Psoas muscle (tissue), 8 donors: ENCODE results near the gene RNU6-9. TPM values are rescaled to one million over a fixed set of nuclear protein-coding genes. Genes with fewer than 3 reads are reported as not detected.
A peak's percentile ranks its signal among the peaks of the same experiment; 100 is the strongest.

ENCODE experiments used
- ATAC-seq, 4 donors: fragments of 200-7000 bp; cut with Tn5 transposase; one replicate each; pipeline ENCODE4 v1.9.1; 2020; ENCODE audit warnings: moderate library complexity in 3 of 4, mild to moderate bottlenecking in 2 of 4
- DNase-seq, 2 donors: peaks; one replicate each; pipeline ENCODE4 v3.0.0-alpha.2; 2020
- H3K27ac ChIP-seq: fragments of 200-600 bp; one replicate; pipeline ENCODE4 v1.8.0; 2022
- H3K27me3 ChIP-seq, 3 donors: fragments of 200-600 bp in 1 of 3; one replicate each; pipeline versions ENCODE4 v1.6.1 to v1.8.0; 2013 to 2022; ENCODE audit warnings: low read length in 2 of 3, mild to moderate bottlenecking in 2 of 3, moderate library complexity in 1 of 3; ENCODE audit not compliant: insufficient read depth in 3 of 3
- H3K36me3 ChIP-seq, 2 donors: fragments of 200-600 bp in 1 of 2; one replicate each; pipeline versions ENCODE4 v1.6.1 to v1.8.0; 2013 to 2022; ENCODE audit warnings: low read depth in 1 of 2, mild to moderate bottlenecking in 1 of 2, moderate library complexity in 1 of 2; ENCODE audit not compliant: insufficient read depth in 1 of 2
- H3K4me1 ChIP-seq: fragments of 200-600 bp; one replicate; pipeline ENCODE4 v1.8.0; 2022
- H3K4me3 ChIP-seq: fragments of 200-600 bp; one replicate; pipeline ENCODE4 v1.8.0; 2022; ENCODE audit warnings: mild to moderate bottlenecking
- H3K9me3 ChIP-seq: fragments of 200-600 bp; one replicate; pipeline ENCODE4 v1.8.0; 2022
- CTCF ChIP-seq: fragments of 200-600 bp; IDR thresholded peaks from one replicate; pipeline ENCODE4 v1.8.0; 2022; ENCODE audit warnings: antibody characterized with exemption
- WGBS, 3 donors: extraction: QIAGEN DNeasy Blood & Tissue Kit; methylation state at CpG; one replicate each; pipeline versions ENCODE4 v1.1.6 to v1.1.7; 2013; 5-methylcytosine and 5-hydroxymethylcytosine counted together
- intact Hi-C, 2 donors: fragments of 100-400 bp; cut with DNase I; formaldehyde crosslinking; loops; one replicate each; pipeline versions ENCODE4 v1.11.0 to v1.14.2; 2022
- polyA plus RNA-seq, 3 donors: library from polyadenylated mRNA; stranded (reverse); fragments of 200-250 nt; gene quantifications; one replicate each; pipeline ENCODE4 v1.2.3, GENCODE V29; 2013
- total RNA-seq, 4 donors: library from RNA; stranded (reverse); fragmentation: NEBNext Ultra II Directional in 2 of 4; extraction: Animal tissue kit (Norgen Biotek cat#: 25700) in 2 of 4; gene quantifications; one replicate each; pipeline versions ENCODE4 v1.2.1 to v1.2.4, GENCODE V29; 2021 to 2023
- donor health status: healthy with polysubstance abuse.
- donor health status: DM: no; HTN: no; CAD: no; lungs with moderate emphysema.
- donor health status: Bipolar disorder and iron deficiency.
- donor health status: healthy.
- donor health status: DM: yes; HTN: yes; CAD: no.
- donor health status: DM: no; HTN: no; CAD: no.
- donor health status: DM: no; HTN: no; CAD: no.
- donor health status: DM: yes; HTN: yes; CAD: no.

The RNU6-9 gene
- total and polyA plus RNA-seq, 7 donors, result not detected

- no peak for TF ChIP-seq CTCF
- ATAC-seq, result peak; percentile 81 to 88 (median 82)
- Histone ChIP-seq H3K27me3 (peaks cover 0 to 8% (median 0%) of the 10 kb centered on the region in 3 donors), H3K9me3 (no peaks in the 10 kb centered on the region), H3K4me1 (no peaks in the 10 kb centered on the region), H3K4me3 (peak within 1 kb of the TSS; percentile 94), H3K36me3 (no peaks in the 10 kb centered on the region), H3K27ac (peak within 1 kb of the TSS; percentile 74)
- WGBS, 3 donors, result 0 to 1% (median 0%) methylated on average over 60 to 97 of the region's 97 CpGs
- DNase-seq, result peak; percentile 82 to 89
- intact Hi-C loops, result loop anchor here in 1 of 2 donors (10.0 kb wide), 1 partner anchor 289 kb away; no protein-coding TSS in a partner anchor
Measured at GRCh38 chr19:925526-926322, 32.4 kb downstream of the RNU6-9 start, which contains the start of gene ARID3A. Gene ARID3A, plus strand, starts transcription at chr19:926035. Its CDS starts 3,494 bp downstream, at chr19:929529.

- WGBS, 3 donors, result 0 to 1% (median 1%) methylated on average over 19 to 21 of the region's 21 CpGs
- Histone ChIP-seq H3K27ac (peak overlapping the region; percentile 74), H3K4me1 (no peaks in the 10 kb centered on the region), H3K27me3 (peaks cover 0 to 3% (median 0%) of the 10 kb centered on the region in 3 donors), H3K4me3 (peak overlapping the region; percentile 94), H3K9me3 (no peaks in the 10 kb centered on the region), H3K36me3 (no peaks in the 10 kb centered on the region)
- ATAC-seq, result no peak
- intact Hi-C loops, result loop anchor here in 1 of 2 donors (10.0 kb wide), 1 partner anchor 289 kb away; no protein-coding TSS in a partner anchor
- no peak for DNase-seq
- no peak for TF ChIP-seq CTCF
Measured at GRCh38 chr19:926323-926588, 33.0 kb downstream of the RNU6-9 start.

DNA sequence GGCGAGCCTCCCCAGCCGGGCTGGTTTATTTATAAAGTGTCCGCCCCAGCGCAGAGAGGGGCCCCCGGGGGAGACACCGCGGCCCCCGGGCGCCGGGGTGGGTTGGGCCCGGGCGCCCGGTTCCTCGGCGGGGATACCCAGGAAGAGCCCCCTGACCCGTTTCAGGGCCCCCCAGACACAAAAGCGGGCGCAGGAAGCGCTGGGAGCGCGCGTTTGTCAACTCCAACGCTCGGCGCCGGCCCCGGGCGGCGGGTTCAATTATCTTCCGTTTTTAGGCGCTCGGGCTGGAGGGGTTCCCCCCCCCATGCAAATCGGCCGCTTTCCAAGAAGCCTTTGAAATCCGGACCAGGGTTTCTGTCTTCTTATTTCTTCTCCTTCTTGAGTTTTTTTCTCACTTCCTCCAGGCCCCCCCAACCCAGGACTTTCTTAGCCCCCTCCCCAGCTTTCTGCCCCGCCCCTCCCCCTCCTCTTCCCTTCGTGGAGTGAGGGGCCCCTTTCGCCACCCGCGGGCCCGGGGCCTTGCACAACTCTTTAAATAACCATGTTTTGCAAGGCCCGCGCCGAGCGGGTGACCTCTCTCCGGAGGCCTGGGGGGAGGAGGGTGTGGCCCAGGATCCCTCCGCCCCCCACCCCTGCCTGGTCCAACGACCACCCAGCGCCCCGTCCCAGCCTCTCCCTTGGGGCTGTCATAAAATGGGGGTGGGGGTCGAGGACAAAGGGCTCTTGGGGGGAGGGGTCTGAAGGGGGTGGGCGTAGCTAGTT is 33.5 kb downstream of the RNU6-9 start:
- H3K9me3 ChIP-seq, result no peaks in the 10 kb centered on the region
- intact Hi-C loops, result loop anchor here in 1 of 2 donors (10.0 kb wide), 1 partner anchor 288 kb away; no protein-coding TSS in a partner anchor
- TF ChIP-seq CTCF, result no peak
- no peaks in the 10 kb centered on the region for H3K27me3 ChIP-seq
- peak overlapping the region; percentile 94 for H3K4me3 ChIP-seq
- no peaks in the 10 kb centered on the region for H3K36me3 ChIP-seq
- DNase-seq, result peak; percentile 82 to 86
- no peaks in the 10 kb centered on the region for H3K4me1 ChIP-seq
- H3K27ac ChIP-seq, result peak overlapping the region; percentile 74
- peak in 1 of 4 donors; percentile 25 for ATAC-seq
- WGBS, 3 donors, result 1 to 2% (median 2%) methylated on average over 41 to 52 of the region's 52 CpGs

GRCh38 chr19:927351-927779 is 34.1 kb downstream of the RNU6-9 start:
- H3K4me1 ChIP-seq, result no peaks in the 10 kb centered on the region

More at GRCh38 chr19:927351-927779, 34.1 kb downstream of the RNU6-9 start:
- no peak for TF ChIP-seq CTCF
- no peak for ATAC-seq
- Histone ChIP-seq H3K27ac (no peak overlapping the region), H3K27me3 (no peaks in the 10 kb centered on the region), H3K9me3 (no peaks in the 10 kb centered on the region), H3K36me3 (no peaks in the 10 kb centered on the region), H3K4me3 (peak overlapping the region; percentile 94)
- peak in 1 of 2 donors; percentile 70 for DNase-seq
- 22 to 42% (median 28%) methylated on average over 9 to 15 of the region's 15 CpGs for WGBS, 3 donors
- intact Hi-C loops, result loop anchor here in 1 of 2 donors (10.0 kb wide), 1 partner anchor 287 kb away; no protein-coding TSS in a partner anchor
